NB4 (cell line): ENCODE measurements around the gene RCN1.

Experiments
- CTCF ChIP-seq: IDR thresholded peaks from one replicate; pipeline ENCODE4 v1.5.1; 2012; ENCODE audit warnings: low read depth, low read length
- POLR2A ChIP-seq: IDR thresholded peaks from 2 replicates; pipeline ENCODE4 v1.6.1; 2011; ENCODE audit warnings: mild to moderate bottlenecking; ENCODE audit not compliant: insufficient read length; ENCODE audit errors: extremely low read depth
- TF ChIP-seq, protein P1 (sequence below): IDR thresholded peaks from 2 replicates; pipeline ENCODE4 v1.6.1; 2011; ENCODE audit warnings: low read depth, low read length

GRCh38 chr11:32050264-32050663 lies 40.6 kb upstream of the RCN1 start:
- TF ChIP-seq CTCF (no peak), POLR2A (no peak)
- TF ChIP-seq, protein P1, sequence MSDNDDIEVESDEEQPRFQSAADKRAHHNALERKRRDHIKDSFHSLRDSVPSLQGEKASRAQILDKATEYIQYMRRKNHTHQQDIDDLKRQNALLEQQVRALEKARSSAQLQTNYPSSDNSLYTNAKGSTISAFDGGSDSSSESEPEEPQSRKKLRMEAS, result no peak
